ENCODE measurements around the gene NOSTRIN.
"Not testable (repeated sequence)": the region's sequence is repeated elsewhere in the genome, so short reads cannot be mapped to it uniquely, and the experiment has no call there.

The NOSTRIN gene

DNA sequence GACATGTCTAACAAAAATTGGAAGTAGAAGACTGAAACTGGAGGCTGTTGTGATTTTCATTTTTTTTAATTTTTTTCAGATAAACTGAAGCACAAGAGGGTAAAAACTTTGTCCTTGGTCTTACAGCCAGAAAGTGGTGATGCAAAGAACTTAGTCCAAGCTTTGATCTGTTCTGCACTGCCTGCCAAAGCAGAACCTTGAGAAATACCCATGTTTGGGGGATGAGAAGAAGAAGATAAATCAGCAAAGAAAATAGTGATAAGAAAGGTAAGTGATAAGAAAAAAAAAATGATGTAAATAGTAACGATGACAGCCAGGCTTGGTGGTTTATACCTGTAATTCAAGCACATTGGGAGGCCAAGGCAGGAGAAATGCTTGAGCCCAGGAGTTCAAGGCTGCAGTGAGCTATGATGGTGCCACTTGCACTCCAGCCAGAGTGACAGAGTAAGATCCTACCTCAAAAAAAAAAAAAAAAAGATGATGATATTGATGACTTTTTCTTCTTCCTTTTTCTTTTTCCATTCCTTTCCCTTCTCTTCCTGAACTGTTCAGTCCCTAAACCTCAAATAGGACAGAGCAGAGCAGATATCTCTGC is 14.6 kb upstream of the NOSTRIN start:
- DNase-seq, result no peak
- intact Hi-C loops (cut with DNase I), result no loop called here

- intact Hi-C loops (cut with DNase I), result no loop called here
These were observed 12.7 kb upstream of the NOSTRIN start for GRCh38 chr2:168789776-168790175.

DNA sequence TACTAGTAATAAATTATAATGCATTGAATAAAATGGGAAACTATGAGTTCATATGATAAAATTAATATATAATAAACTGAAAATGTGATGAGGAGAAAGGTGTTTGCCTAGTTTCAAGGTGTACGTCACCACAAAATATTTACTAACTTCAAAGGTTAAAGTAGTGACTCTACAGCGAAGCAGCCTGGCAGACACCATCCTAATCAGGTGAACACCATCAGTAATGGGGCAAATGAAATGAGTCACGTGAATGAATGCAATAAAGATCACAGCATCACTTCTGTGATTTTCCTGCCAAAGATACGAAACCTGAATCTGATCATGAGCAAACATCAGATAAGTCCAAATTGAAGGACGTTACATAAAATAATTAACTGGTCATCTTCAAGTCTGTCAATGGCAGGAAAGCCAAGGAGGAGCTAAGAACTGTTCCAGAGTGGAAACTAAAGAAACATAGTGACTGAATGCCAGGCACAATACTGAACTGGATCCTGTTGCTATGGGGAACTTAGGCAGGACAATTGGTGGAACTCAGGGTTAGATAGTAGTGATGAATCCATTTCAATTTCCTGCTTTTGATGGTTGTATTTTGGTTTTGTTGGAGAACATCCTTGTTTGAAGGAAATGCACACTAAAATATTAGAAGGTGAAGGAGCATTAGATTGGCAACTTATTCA is 12.1 kb upstream of the NOSTRIN start:
- intact Hi-C loops (cut with DNase I), result no loop called here

More at GRCh38 chr2:168789776-168790175, 12.7 kb upstream of the NOSTRIN start:
- no peak for DNase-seq

GRCh38 chr2:168791140-168791539 is 11.3 kb upstream of the NOSTRIN start:
- intact Hi-C loops (cut with DNase I); DNase-seq: not testable (repeated sequence)

More for the DNA sequence above, 12.1 kb upstream of the NOSTRIN start:
- no peak for DNase-seq

DNA sequence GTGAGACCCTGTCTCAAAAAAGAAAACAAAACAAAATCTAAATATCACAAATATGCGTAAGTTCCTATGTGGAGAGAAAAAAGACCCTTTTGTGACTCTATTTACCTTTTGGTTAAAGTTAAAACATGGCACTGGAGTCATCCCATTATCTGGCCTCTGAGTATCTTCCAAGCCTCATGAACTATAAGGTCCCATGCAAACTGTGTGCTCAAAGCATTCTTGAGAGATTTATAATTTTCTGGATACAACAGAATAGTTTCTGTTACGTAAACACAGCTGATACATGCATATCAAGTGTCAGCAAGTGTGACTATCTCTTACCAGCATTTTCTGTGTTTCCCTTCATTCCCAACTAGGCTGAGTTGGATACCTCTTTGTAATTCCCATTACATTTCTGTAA is 8.8 kb upstream of the NOSTRIN start:
- no peak for DNase-seq
- intact Hi-C loops (cut with DNase I), result no loop called here

GRCh38 chr2:168794968-168795367 is 7.5 kb upstream of the NOSTRIN start:
- no peak for DNase-seq
- intact Hi-C loops (cut with DNase I), result no loop called here

DNA sequence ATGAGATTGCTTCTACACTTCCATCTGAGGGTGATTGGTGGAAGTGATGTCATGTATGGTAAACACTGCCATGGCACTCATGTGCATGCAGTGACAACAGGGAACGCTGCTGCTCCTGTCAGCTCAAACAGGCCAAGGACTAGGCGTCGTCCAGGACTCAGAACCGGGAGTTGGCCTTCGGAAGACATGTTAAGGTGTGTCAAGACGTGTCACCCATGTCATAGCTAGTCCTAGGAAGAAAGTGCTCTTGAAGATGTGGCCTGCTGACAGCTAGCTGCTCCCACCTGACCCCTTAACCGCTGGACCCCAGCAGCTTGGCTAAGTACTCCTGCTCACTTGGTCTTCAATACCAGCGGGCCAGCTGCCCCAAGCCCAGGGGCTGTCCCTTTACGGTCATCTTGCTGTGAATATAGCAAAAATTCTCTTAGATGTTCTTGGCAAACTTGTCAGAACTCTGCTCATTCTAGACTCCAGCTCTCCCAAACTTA is 6.3 kb upstream of the NOSTRIN start:
- no peak for DNase-seq
- intact Hi-C loops (cut with DNase I), result no loop called here

DNA sequence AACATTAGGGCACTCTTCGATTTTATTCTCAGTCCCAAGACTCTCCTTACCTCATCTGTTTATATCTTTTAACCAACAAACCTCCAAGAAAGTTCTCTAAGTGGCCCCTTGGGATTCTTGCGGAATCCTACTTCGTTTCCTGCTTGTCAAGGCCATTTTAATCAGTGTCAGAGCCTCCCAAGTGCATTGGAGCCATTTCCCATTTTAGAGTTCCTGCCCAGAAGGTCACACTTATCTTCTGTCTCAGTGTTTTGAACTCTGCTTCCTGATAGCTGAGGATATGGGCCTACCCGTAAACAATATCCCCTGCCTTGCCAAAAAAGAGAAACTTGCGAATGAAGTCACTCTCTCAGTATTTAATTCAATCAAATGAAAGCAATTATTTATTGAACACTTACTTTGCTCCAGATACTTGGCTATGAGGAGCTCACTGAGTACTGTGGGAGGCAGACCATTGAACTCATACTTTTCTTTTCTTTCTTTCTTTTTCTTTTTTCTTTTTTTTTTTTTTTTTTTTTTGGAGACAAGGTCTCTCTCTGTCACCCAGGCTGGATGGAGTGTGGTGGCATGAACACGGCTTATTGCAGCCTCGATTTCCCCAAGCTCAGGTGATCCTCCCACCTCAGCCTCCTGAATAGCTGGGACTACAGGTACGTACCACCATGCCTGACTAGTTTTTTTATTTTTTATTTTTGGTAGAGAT is 5.7 kb upstream of the NOSTRIN start:
- intact Hi-C loops (cut with DNase I), result no loop called here
- no peak for DNase-seq

- intact Hi-C loops (cut with DNase I), result no loop called here
- no peak for DNase-seq
These were observed 5.2 kb upstream of the NOSTRIN start for GRCh38 chr2:168797286-168797655.

DNA sequence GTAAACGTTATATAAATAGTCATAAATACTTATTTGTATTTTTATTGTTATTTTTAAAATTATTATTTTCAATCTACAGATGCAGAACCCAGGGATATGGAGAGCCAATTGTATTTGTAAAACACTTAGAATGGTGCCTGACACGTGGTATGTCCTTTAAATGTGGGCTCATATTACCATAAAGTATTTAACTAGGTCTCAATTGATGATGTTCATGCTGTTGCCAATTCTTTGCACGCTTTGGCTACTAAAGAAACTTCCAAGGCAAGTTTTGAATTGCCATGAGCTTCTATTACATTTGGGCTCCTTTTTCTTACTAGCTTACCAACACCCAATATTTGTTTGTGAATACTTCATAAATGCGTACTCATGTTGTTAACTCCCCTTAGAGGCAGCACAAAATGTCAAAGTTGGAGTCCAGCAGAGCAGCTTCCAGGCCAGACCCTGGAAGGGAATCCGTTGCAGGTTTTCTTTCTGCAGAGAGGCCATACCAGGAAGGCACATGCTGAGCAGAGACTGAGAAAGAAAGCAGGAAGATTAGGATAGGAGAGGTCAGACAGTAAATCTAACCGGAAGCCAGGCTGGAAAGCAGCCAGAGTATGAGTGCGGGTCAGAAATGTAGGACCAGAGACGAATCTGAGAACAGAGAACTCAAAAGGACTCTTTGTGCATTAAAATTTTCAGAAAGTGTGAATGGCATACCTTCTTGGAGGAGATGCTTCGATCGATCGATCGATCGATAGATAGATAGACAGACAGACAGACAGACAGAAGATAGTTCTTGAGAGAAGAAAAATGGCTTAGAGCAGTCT is 4.2 kb upstream of the NOSTRIN start:
- intact Hi-C loops (cut with DNase I), result no loop called here
- no peak for DNase-seq

GRCh38 chr2:168798888-168799410 is 3.5 kb upstream of the NOSTRIN start:
- intact Hi-C loops (cut with DNase I), result no loop called here
- no peak for DNase-seq

- no peak for DNase-seq
- intact Hi-C loops (cut with DNase I), result no loop called here
These were observed 966 bp upstream of the NOSTRIN start for GRCh38 chr2:168801471-168801870.

DNA sequence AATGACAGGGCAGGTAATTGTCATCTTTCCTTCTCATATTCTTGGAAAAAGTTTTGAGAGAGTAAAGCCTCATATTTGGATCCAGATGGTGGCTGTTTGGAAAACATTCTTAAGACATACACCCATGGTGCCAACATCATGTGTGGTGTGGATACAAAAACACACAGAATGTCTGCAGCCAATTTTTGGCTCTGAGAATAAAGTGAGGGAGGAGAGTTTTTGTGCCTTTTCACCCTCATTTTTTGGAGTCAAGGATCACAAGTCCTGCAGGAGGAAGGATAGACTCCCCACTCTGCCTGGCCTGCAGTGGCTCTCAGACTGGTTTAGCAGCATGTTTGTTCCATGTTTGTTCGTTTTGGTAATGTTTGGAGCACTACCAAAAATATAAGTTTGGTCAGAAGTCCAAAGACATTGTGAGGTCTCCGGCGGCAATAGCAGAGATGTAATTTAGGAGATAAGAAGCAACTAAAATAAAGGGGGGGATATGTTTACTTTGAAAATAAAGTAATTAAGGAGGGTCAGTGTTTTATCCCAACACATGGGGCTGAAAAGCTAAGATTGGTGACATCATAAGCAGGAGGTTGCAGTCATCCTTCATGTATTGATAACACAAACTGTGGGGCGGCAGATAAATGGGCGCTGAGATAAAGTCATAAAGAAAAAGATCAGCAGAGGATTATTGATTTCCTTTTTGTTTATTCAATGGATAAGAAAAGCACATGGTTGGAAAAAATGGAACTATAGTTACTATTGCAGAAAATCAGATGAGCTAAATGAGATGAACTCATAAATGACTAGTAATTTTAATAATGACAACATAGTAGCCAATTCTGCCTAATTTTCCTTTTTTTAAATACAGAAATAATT is 655 bp downstream of the NOSTRIN start:
- intact Hi-C loops (cut with DNase I), result no loop called here
- no peak for DNase-seq

- DNase-seq, result no peak
- intact Hi-C loops (cut with DNase I), result no loop called here
These were observed 1.8 kb downstream of the NOSTRIN start for GRCh38 chr2:168804214-168804613.

GRCh38 chr2:168805615-168806014 is 3.2 kb downstream of the NOSTRIN start:
- intact Hi-C loops (cut with DNase I), result no loop called here
- no peak for DNase-seq

DNA sequence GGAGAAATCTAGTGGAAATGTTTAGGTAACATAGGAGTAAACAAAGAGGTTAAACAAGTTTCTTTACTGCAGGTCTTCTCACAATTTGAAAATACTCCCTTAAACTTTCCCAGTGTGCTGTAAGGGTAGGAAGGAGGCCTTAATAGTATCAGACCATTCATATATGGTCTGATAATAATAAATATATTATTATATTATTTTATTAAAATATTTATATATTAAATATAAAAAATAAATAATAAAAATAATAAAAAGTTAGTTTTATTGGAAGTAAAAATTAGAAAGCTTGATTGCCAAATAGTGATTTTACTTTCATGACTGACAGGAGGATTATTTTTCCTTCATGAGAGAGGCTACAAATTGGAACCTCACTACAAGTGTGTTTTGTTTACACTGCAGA is 7.1 kb downstream of the NOSTRIN start:
- intact Hi-C loops (cut with DNase I), result no loop called here
- no peak for DNase-seq

GRCh38 chr2:168810235-168810634 is 7.8 kb downstream of the NOSTRIN start:
- DNase-seq, result no peak
- intact Hi-C loops (cut with DNase I), result no loop called here

- DNase-seq, result no peak
- intact Hi-C loops (cut with DNase I), result no loop called here
These were observed 9.3 kb downstream of the NOSTRIN start for GRCh38 chr2:168811696-168812095.

GRCh38 chr2:168814046-168814445 is 11.6 kb downstream of the NOSTRIN start:
- intact Hi-C loops (cut with DNase I), result no loop called here

More at GRCh38 chr2:168814046-168814445, 11.6 kb downstream of the NOSTRIN start:
- no peak for DNase-seq
